Measurements from ENCODE around the gene PPARG. TPM values are rescaled to one million over a fixed set of nuclear protein-coding genes. Genes with fewer than 3 reads are reported as not detected.

The PPARG gene
- total RNA-seq, 5 donors from 2014 or later (not counting 1 experiment from before 2014, with no cell fraction given), result 0.35 to 0.69 (median 0.63) TPM; not detected in 2

GRCh38 chr3:12266038-12266437 is 22.8 kb upstream of the PPARG start:
- H3K4me1 Mint-ChIP-seq, result no peaks in the 10 kb centered on the region
- H3K27ac Mint-ChIP-seq, result no peak overlapping the region
- Histone ChIP-seq H3K9me3 (no peaks in the 10 kb centered on the region), H3K27me3 (replicated peaks in 1 of 2; ENCODE audit: control insufficient read depth in 2 of 2, extremely low read depth in 1 of 2, insufficient read depth in 2 of 2, low read length in 1 of 2) (no peaks in the 10 kb centered on the region), H3K4me3 (ENCODE audit: control insufficient read depth in 1 of 2, extremely low read depth in 1 of 2, low read length in 1 of 2) (no peak overlapping the region), H3K4me1 (ENCODE audit: control insufficient read depth in 1 of 2, extremely low read depth in 1 of 2, insufficient read depth in 2 of 2, low read length in 2 of 2) (no peaks in the 10 kb centered on the region), H3K36me3 (ENCODE audit: control insufficient read depth in 2 of 2, extremely low read depth in 1 of 2, insufficient read depth in 1 of 2, low read length in 1 of 2) (no peaks in the 10 kb centered on the region), H3K27ac (ENCODE audit: low read length) (no peak overlapping the region)
- DNase-seq (no peak), ATAC-seq (replicated peaks in 1 of 4) (no peak)
- POLR2A ChIA-PET, result no interaction called here
- H3K4me3 Mint-ChIP-seq, result no peak overlapping the region
- CTCF ChIA-PET, result no interaction called here
- no peaks in the 10 kb centered on the region for H3K36me3 Mint-ChIP-seq
- peaks cover 0 to under 1% of the 10 kb centered on the region in 2 donors for H3K27me3 Mint-ChIP-seq
- WGBS (ENCODE audit: insufficient coverage), result no CpG with 5 or more reads among the region's 5 CpGs
- H3K9me3 Mint-ChIP-seq, result no peaks in the 10 kb centered on the region

DNA sequence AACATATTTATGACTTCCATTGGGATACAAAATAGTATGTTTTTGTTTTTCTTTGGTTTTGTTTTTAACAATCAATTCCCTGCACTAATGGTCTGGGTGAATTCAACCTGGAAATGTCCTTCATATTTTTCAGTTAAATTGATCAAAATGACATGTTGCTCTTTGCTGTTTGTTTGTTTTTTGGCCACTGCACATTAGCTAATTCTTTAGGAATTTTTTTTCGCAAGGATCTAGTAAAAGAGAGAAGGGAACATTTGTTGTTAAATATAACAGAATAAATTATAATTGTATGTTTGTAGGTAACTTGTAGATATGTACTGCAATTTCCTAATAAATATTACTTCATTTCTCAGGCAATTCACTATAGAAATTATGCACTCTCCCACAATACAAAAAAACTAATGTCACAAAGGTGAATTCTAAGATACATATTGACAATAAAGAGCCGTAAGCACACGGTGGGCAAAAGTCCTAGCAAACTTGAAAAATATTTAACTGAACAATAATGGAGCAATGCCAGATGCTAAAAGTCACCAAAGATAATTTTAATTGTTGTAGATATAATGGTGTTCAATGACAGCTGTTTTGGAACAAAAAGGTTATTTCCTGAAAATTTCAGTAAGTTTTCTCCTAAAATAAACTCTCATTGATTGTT is 21.4 kb upstream of the PPARG start:
- POLR2A ChIA-PET, result no interaction called here

DNA sequence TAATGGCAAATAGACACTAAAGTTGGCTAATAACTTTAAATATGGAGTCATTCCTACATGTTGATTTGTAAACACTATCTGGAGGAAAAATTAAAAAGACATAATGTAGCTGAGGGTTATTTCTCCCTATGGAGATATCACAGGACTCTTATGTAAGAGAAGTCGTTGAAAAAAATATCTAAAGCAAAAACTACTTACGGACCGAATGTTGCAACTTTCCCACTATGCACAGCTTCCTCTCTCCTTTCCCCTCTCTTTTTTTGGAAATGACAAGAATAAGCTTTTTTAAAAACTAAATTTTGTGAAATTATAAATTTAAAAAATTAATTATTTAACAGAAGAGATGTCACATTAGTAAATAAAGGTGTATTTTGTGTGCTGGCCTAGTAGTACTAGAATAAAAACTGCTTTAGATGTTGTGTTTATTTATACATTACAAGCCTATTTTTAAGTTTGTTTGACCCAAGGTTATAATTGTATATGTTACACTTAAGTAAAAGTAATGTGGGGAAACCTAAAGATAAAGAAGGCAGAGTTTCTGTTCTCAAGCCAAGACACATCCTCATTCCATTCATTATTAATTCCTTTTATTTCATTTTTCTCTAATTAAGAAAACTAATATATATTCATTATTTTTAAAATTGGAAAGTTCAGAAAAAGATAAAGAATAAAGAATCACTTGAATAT is 20.7 kb upstream of the PPARG start:
- Histone ChIP-seq H3K36me3 (ENCODE audit: control insufficient read depth in 2 of 2, extremely low read depth in 1 of 2, insufficient read depth in 1 of 2, low read length in 1 of 2) (no peaks in the 10 kb centered on the region), H3K27ac (ENCODE audit: low read length) (no peak overlapping the region), H3K4me1 (ENCODE audit: control insufficient read depth in 1 of 2, extremely low read depth in 1 of 2, insufficient read depth in 2 of 2, low read length in 2 of 2) (no peaks in the 10 kb centered on the region), H3K27me3 (replicated peaks in 1 of 2; ENCODE audit: control insufficient read depth in 2 of 2, extremely low read depth in 1 of 2, insufficient read depth in 2 of 2, low read length in 1 of 2) (no peaks in the 10 kb centered on the region), H3K4me3 (ENCODE audit: control insufficient read depth in 1 of 2, extremely low read depth in 1 of 2, low read length in 1 of 2) (no peak overlapping the region), H3K9me3 (no peaks in the 10 kb centered on the region)
- Mint-ChIP-seq H3K27me3 (peaks cover 6 to 7% of the 10 kb centered on the region in 2 donors), H3K4me3 (no peak overlapping the region), H3K4me1 (no peaks in the 10 kb centered on the region), H3K9me3 (no peaks in the 10 kb centered on the region), H3K36me3 (no peaks in the 10 kb centered on the region), H3K27ac (no peak overlapping the region)
- ATAC-seq (replicated peaks in 1 of 4), result no peak
- DNase-seq, result no peak
- WGBS (ENCODE audit: insufficient coverage), result no CpG with 5 or more reads among the region's 3 CpGs
- ChIA-PET CTCF (no interaction called here), POLR2A (no interaction called here)

More for the DNA sequence above, 21.4 kb upstream of the PPARG start:
- ATAC-seq (replicated peaks in 1 of 4), result no peak
- H3K36me3 ChIP-seq (ENCODE audit: control insufficient read depth in 2 of 2, extremely low read depth in 1 of 2, insufficient read depth in 1 of 2, low read length in 1 of 2), result no peaks in the 10 kb centered on the region
- DNase-seq, result no peak
- H3K36me3 Mint-ChIP-seq, result no peaks in the 10 kb centered on the region
- no peaks in the 10 kb centered on the region for H3K4me1 ChIP-seq (ENCODE audit: control insufficient read depth in 1 of 2, extremely low read depth in 1 of 2, insufficient read depth in 2 of 2, low read length in 2 of 2)
- no peaks in the 10 kb centered on the region for H3K4me1 Mint-ChIP-seq
- H3K27me3 Mint-ChIP-seq, result peaks cover 2 to 5% of the 10 kb centered on the region in 2 donors
- WGBS (ENCODE audit: insufficient coverage), result no CpG with 5 or more reads among the region's 3 CpGs
- H3K9me3 ChIP-seq, result no peaks in the 10 kb centered on the region
- H3K4me3 Mint-ChIP-seq, result no peak overlapping the region
- H3K4me3 ChIP-seq (ENCODE audit: control insufficient read depth in 1 of 2, extremely low read depth in 1 of 2, low read length in 1 of 2), result no peak overlapping the region
- H3K9me3 Mint-ChIP-seq, result no peaks in the 10 kb centered on the region
- no peaks in the 10 kb centered on the region for H3K27me3 ChIP-seq (replicated peaks in 1 of 2; ENCODE audit: control insufficient read depth in 2 of 2, extremely low read depth in 1 of 2, insufficient read depth in 2 of 2, low read length in 1 of 2)
- no peak overlapping the region for H3K27ac Mint-ChIP-seq
- no peak overlapping the region for H3K27ac ChIP-seq (ENCODE audit: low read length)
- CTCF ChIA-PET, result no interaction called here

GRCh38 chr3:12270976-12271375 is 17.9 kb upstream of the PPARG start:
- no peak for ATAC-seq (replicated peaks in 1 of 4)
- no peaks in the 10 kb centered on the region for H3K36me3 ChIP-seq (ENCODE audit: control insufficient read depth in 2 of 2, extremely low read depth in 1 of 2, insufficient read depth in 1 of 2, low read length in 1 of 2)
- no peak overlapping the region for H3K27ac ChIP-seq (ENCODE audit: low read length)
- CTCF ChIA-PET, result no interaction called here
- Mint-ChIP-seq H3K4me1 (no peaks in the 10 kb centered on the region), H3K27ac (no peak overlapping the region), H3K36me3 (no peaks in the 10 kb centered on the region), H3K27me3 (peaks cover 11 to 15% of the 10 kb centered on the region in 2 donors), H3K9me3 (no peaks in the 10 kb centered on the region), H3K4me3 (no peak overlapping the region)
- POLR2A ChIA-PET, result interaction anchor here in 1 of 2 donors (0.6 kb wide), 1 partner anchor 101 kb away, joined by 4 read pairs; no protein-coding TSS in a partner anchor
- no peaks in the 10 kb centered on the region for H3K9me3 ChIP-seq
- no peak overlapping the region for H3K4me3 ChIP-seq (ENCODE audit: control insufficient read depth in 1 of 2, extremely low read depth in 1 of 2, low read length in 1 of 2)
- no peaks in the 10 kb centered on the region for H3K4me1 ChIP-seq (ENCODE audit: control insufficient read depth in 1 of 2, extremely low read depth in 1 of 2, insufficient read depth in 2 of 2, low read length in 2 of 2)
- DNase-seq, result no peak
- peaks cover 0 to 4% of the 10 kb centered on the region in 2 experiments for H3K27me3 ChIP-seq (replicated peaks in 1 of 2; ENCODE audit: control insufficient read depth in 2 of 2, extremely low read depth in 1 of 2, insufficient read depth in 2 of 2, low read length in 1 of 2)
- WGBS (ENCODE audit: insufficient coverage), result 100% methylated on average over 1 of the region's 5 CpGs

DNA sequence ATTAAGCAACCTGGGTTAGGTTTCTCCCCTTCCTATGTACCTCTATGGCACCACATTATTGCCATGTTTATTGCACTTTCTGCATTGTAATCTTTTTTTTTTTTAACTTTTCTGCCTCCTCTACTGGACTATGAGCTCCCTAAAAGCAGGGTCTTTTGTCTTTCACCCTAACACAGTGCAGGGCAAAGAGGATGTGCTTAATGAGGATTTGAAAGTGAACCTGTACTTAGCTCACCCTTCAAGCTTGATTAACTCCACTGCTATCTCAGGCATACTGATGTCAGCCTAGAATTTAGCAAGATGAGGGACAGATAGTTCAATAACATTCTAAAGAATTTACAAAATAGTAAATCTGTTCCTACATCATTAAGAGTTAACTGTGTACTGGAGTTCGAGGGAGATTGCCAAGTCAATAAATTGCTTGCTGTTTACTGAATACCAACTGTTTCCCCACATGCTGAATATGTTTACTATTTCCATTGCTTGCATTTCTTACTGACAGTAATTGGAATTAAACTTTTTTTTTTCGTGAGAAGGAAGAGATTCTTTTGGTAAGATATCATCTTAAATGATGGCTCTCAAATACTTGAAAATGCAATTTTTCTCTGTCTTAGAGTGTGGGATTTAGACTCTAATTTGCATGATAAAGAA is 15.7 kb upstream of the PPARG start:
- H3K27ac Mint-ChIP-seq, result no peak overlapping the region
- H3K27me3 ChIP-seq (replicated peaks in 1 of 2; ENCODE audit: control insufficient read depth in 2 of 2, extremely low read depth in 1 of 2, insufficient read depth in 2 of 2, low read length in 1 of 2), result peaks cover 0 to 5% of the 10 kb centered on the region in 2 experiments
- ATAC-seq (replicated peaks in 1 of 4), result no peak
- H3K4me1 Mint-ChIP-seq, result no peaks in the 10 kb centered on the region
- no peaks in the 10 kb centered on the region for H3K4me1 ChIP-seq (ENCODE audit: control insufficient read depth in 1 of 2, extremely low read depth in 1 of 2, insufficient read depth in 2 of 2, low read length in 2 of 2)
- no peaks in the 10 kb centered on the region for H3K9me3 ChIP-seq
- CTCF ChIA-PET, result no interaction called here
- H3K36me3 ChIP-seq (ENCODE audit: control insufficient read depth in 2 of 2, extremely low read depth in 1 of 2, insufficient read depth in 1 of 2, low read length in 1 of 2), result no peaks in the 10 kb centered on the region
- peaks cover 21 to 24% of the 10 kb centered on the region in 2 donors for H3K27me3 Mint-ChIP-seq
- H3K36me3 Mint-ChIP-seq, result no peaks in the 10 kb centered on the region
- WGBS (ENCODE audit: insufficient coverage), result no CpG with 5 or more reads among the region's 2 CpGs
- H3K4me3 Mint-ChIP-seq, result no peak overlapping the region
- POLR2A ChIA-PET, result no interaction called here
- no peak for DNase-seq
- no peaks in the 10 kb centered on the region for H3K9me3 Mint-ChIP-seq
- no peak overlapping the region for H3K27ac ChIP-seq (ENCODE audit: low read length)
- H3K4me3 ChIP-seq (ENCODE audit: control insufficient read depth in 1 of 2, extremely low read depth in 1 of 2, low read length in 1 of 2), result no peak overlapping the region

GRCh38 chr3:12275974-12276650 is 12.8 kb upstream of the PPARG start:
- no peak overlapping the region for H3K27ac ChIP-seq (ENCODE audit: low read length)
- H3K9me3 Mint-ChIP-seq, result no peaks in the 10 kb centered on the region
- ATAC-seq (replicated peaks in 1 of 4) (no peak), DNase-seq (no peak)
- WGBS (ENCODE audit: insufficient coverage), result no CpG with 5 or more reads among the region's 3 CpGs
- H3K4me1 Mint-ChIP-seq, result no peaks in the 10 kb centered on the region
- ChIA-PET POLR2A (no interaction called here), CTCF (no interaction called here)
- H3K27me3 Mint-ChIP-seq, result peaks cover 29 to 35% of the 10 kb centered on the region in 2 donors
- H3K27ac Mint-ChIP-seq, result no peak overlapping the region
- H3K36me3 Mint-ChIP-seq, result no peaks in the 10 kb centered on the region
- no peak overlapping the region for H3K4me3 Mint-ChIP-seq
- H3K27me3 ChIP-seq (replicated peaks in 1 of 2; ENCODE audit: control insufficient read depth in 2 of 2, extremely low read depth in 1 of 2, insufficient read depth in 2 of 2, low read length in 1 of 2), result peaks cover 2 to 10% of the 10 kb centered on the region in 2 experiments
- no peaks in the 10 kb centered on the region for H3K4me1 ChIP-seq (ENCODE audit: control insufficient read depth in 1 of 2, extremely low read depth in 1 of 2, insufficient read depth in 2 of 2, low read length in 2 of 2)
- H3K36me3 ChIP-seq (ENCODE audit: control insufficient read depth in 2 of 2, extremely low read depth in 1 of 2, insufficient read depth in 1 of 2, low read length in 1 of 2), result no peaks in the 10 kb centered on the region
- H3K4me3 ChIP-seq (ENCODE audit: control insufficient read depth in 1 of 2, extremely low read depth in 1 of 2, low read length in 1 of 2), result no peak overlapping the region
- no peaks in the 10 kb centered on the region for H3K9me3 ChIP-seq

Measured in T-cell (primary cell).